DND-41 (cell line): ENCODE data around the gene NKAIN2.
A peak's percentile ranks its signal among the peaks of the same experiment; 100 is the strongest.

ENCODE experiments used
- ATAC-seq: fragments of 200-7000 bp; cut with Tn5 transposase; 3 replicates; pipeline ENCODE4 v1.9.1; 2021; ENCODE audit warnings: low read depth; ENCODE audit not compliant: insufficient read depth
- DNase-seq: peaks from one replicate; pipeline ENCODE4 v3.0.0-alpha.2; 2020
- H2AFZ ChIP-seq: 2 replicates; pipeline ENCODE4 v1.6.0; 2012; ENCODE audit warnings: low read depth, low read length
- H3K27ac ChIP-seq: 2 replicates; pipeline ENCODE4 v1.5.1; 2012; ENCODE audit warnings: low read length, inconsistent platforms
- H3K27me3 ChIP-seq: fragments of 200-600 bp; sonication (generic); 2 replicates; pipeline ENCODE4 v1.6.0; 2012; ENCODE audit warnings: low read length, mild to moderate bottlenecking, inconsistent platforms; ENCODE audit not compliant: insufficient read depth, poor library complexity
- H3K36me3 ChIP-seq: 2 replicates; pipeline ENCODE4 v1.5.1; 2012; ENCODE audit warnings: low read length, inconsistent platforms; ENCODE audit not compliant: insufficient read depth
- H3K4me1 ChIP-seq: 2 replicates; pipeline ENCODE4 v1.5.1; 2012; ENCODE audit warnings: mild to moderate bottlenecking, low read length; ENCODE audit not compliant: insufficient read depth
- H3K4me2 ChIP-seq: 2 replicates; pipeline ENCODE4 v1.6.0; 2012; ENCODE audit warnings: mild to moderate bottlenecking, moderate library complexity, low read length, inconsistent platforms; ENCODE audit not compliant: insufficient read depth
- H3K4me3 ChIP-seq, 2 experiments: fragments of 200-600 bp in 1 of 2; shearing (Covaris generic) in 1 of 2; 2 replicates each; pipeline ENCODE4 v1.5.1; 2012 to 2016; ENCODE audit warnings: inconsistent platforms in 2 of 2, low read length in 2 of 2, mild to moderate bottlenecking in 2 of 2, low read depth in 1 of 2, moderate library complexity in 1 of 2
- H3K79me2 ChIP-seq: 2 replicates; pipeline ENCODE4 v1.6.0; 2012; ENCODE audit warnings: low read length, inconsistent platforms; ENCODE audit not compliant: insufficient read depth
- H3K9ac ChIP-seq: 2 replicates; pipeline ENCODE4 v1.6.0; 2012; ENCODE audit warnings: low read depth, mild to moderate bottlenecking, inconsistent platforms, low read length, moderate library complexity
- H3K9me3 ChIP-seq: 2 replicates; pipeline ENCODE4 v1.5.1; 2012; ENCODE audit warnings: low read length, moderate library complexity, mild to moderate bottlenecking, inconsistent platforms; ENCODE audit not compliant: insufficient read depth, severe bottlenecking
- H4K20me1 ChIP-seq: 2 replicates; pipeline ENCODE4 v1.6.0; 2012; ENCODE audit warnings: low read length; ENCODE audit not compliant: insufficient read depth
- CTCF ChIP-seq: IDR thresholded peaks from 2 replicates; pipeline ENCODE4 v1.5.1; 2012; ENCODE audit warnings: borderline replicate concordance, low read length, moderate library complexity, mild to moderate bottlenecking; ENCODE audit not compliant: poor library complexity, severe bottlenecking; ENCODE audit errors: extremely low read depth
- EZH2 ChIP-seq: IDR thresholded peaks from 3 replicates; pipeline ENCODE4 v1.6.1; 2012; ENCODE audit warnings: borderline replicate concordance, low read depth, mild to moderate bottlenecking, moderate library complexity, low read length, inconsistent platforms; ENCODE audit not compliant: severe bottlenecking

The NKAIN2 gene

GRCh38 chr6:124795643-124796463 lies 992.2 kb downstream of the NKAIN2 start:
- Histone ChIP-seq H3K4me3 (no peak overlapping the region), H3K4me2 (no peak overlapping the region), H2AFZ (no peak overlapping the region), H3K79me2 (no peaks in the 10 kb centered on the region), H3K36me3 (no peaks in the 10 kb centered on the region), H3K9me3 (no peaks in the 10 kb centered on the region), H3K27me3 (no peaks in the 10 kb centered on the region), H3K27ac (no peak overlapping the region), H3K9ac (no peak overlapping the region), H4K20me1 (no peaks in the 10 kb centered on the region), H3K4me1 (no peaks in the 10 kb centered on the region)
- no peak for ATAC-seq
- TF ChIP-seq EZH2 (no peak), CTCF (peak; percentile 36)
- no peak for DNase-seq

DNA sequence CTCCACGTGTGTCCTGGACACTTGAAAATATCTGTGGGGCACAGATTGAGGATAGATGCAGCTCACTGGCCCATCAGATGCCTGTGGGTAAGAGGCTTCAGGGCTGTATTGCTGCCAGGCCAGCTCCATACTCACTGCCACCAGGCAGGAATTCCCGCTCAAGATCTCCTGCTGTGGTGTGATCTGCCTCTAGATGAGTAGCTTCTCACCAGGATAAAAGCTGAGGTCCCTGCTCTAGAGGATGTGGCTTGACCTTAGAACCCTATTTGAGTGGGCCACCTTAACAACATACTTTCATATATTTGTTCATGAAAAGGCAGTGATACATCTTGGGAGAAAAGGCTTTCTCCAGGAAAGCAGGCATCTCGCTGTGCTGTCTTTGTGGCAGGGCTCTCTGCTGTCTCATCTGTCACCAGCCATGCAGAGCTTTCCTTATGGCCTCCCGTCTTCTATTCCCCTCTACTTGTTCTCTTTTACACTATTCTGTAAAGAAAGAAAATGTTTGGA lies 992.9 kb downstream of the NKAIN2 start:
- no peak overlapping the region for H3K4me2 ChIP-seq
- no peak for ATAC-seq
- H3K4me3 ChIP-seq: no peak overlapping the region
- DNase-seq: no peak
- H3K27me3 ChIP-seq: no peaks in the 10 kb centered on the region
- no peak overlapping the region for H3K9ac ChIP-seq
- H3K9me3 ChIP-seq: no peaks in the 10 kb centered on the region
- no peak overlapping the region for H3K27ac ChIP-seq
- no peak overlapping the region for H2AFZ ChIP-seq
- no peaks in the 10 kb centered on the region for H3K36me3 ChIP-seq
- TF ChIP-seq EZH2: no peak
- no peak for TF ChIP-seq CTCF
- no peaks in the 10 kb centered on the region for H4K20me1 ChIP-seq
- H3K79me2 ChIP-seq: no peaks in the 10 kb centered on the region
- H3K4me1 ChIP-seq: no peaks in the 10 kb centered on the region

GRCh38 chr6:124797224-124797623 lies 993.6 kb downstream of the NKAIN2 start:
- H3K27me3 ChIP-seq: no peaks in the 10 kb centered on the region
- H3K9me3 ChIP-seq: no peaks in the 10 kb centered on the region
- H3K79me2 ChIP-seq: no peaks in the 10 kb centered on the region
- ATAC-seq (no peak), DNase-seq (no peak)
- H3K36me3 ChIP-seq: no peaks in the 10 kb centered on the region
- no peak overlapping the region for H3K9ac ChIP-seq
- H3K4me3 ChIP-seq: no peak overlapping the region
- H3K4me1 ChIP-seq: no peaks in the 10 kb centered on the region
- H3K27ac ChIP-seq: no peak overlapping the region
- no peak overlapping the region for H2AFZ ChIP-seq
- no peaks in the 10 kb centered on the region for H4K20me1 ChIP-seq
- H3K4me2 ChIP-seq: no peak overlapping the region
- TF ChIP-seq CTCF (no peak), EZH2 (no peak)
